Thyroid gland (tissue), 4 donors: ENCODE data around the gene BCL7C. TPM values are rescaled to one million over a fixed set of nuclear protein-coding genes. Genes with fewer than 3 reads are reported as not detected.
A peak's percentile ranks its signal among the peaks of the same experiment; 100 is the strongest.

Experiments
- DNase-seq, 2 donors: peaks; one replicate each; pipeline ENCODE4 v3.0.0-alpha.2; 2019
- H3K27ac ChIP-seq, 3 donors: fragments of 200-600 bp; sonication (generic); 1 replicate in 2 of 3; 2 replicates in 1 of 3; pipeline ENCODE4 v1.5.1; 2016 to 2019; ENCODE audit warnings: mild to moderate bottlenecking in 1 of 3, moderate library complexity in 1 of 3
- H3K27me3 ChIP-seq: fragments of 200-600 bp; sonication (generic); one replicate; pipeline ENCODE4 v1.5.1; 2019
- H3K36me3 ChIP-seq, 2 donors: fragments of 200-600 bp; sonication (generic); one replicate each; pipeline ENCODE4 v1.5.1; 2016 to 2019
- H3K4me1 ChIP-seq, 2 donors: fragments of 200-600 bp; sonication (generic); one replicate each; pipeline ENCODE4 v1.5.1; 2017 to 2019
- H3K4me3 ChIP-seq, 3 donors: fragments of 200-600 bp; sonication (generic); replicated peaks in 1 of 3; 1 replicate in 2 of 3; 2 replicates in 1 of 3; pipeline ENCODE4 v1.5.1; 2016; ENCODE audit warnings: mild to moderate bottlenecking in 1 of 3
- H3K9me3 ChIP-seq: fragments of 200-600 bp; sonication (generic); one replicate; pipeline ENCODE4 v1.5.1; 2017
- POLR2A ChIP-seq, 2 donors: fragments of 450-650 bp; IDR thresholded peaks; one replicate each; pipeline ENCODE4 v1.6.1; 2017; ENCODE audit warnings: antibody characterized with exemption in 2 of 2, mild to moderate bottlenecking in 2 of 2, moderate library complexity in 1 of 2
- WGBS, 2 donors: methylation state at CpG; one replicate each; pipeline ENCODE4 v1.1.5; 2017; 5-methylcytosine and 5-hydroxymethylcytosine counted together
- intact Hi-C: fragments of 100-400 bp; cut with DNase I; formaldehyde crosslinking; loops from one replicate; pipeline ENCODE4 v1.15.1; 2023
- total RNA-seq, 4 donors: library from RNA; depleted of rRNA; stranded (reverse); fragments of >200 nt; gene quantifications; one replicate each; pipeline ENCODE4 v1.2.3, GENCODE V29; 2016
- TF ChIP-seq, protein P1 (sequence below), 6 experiments: fragments of 200-600 bp in 3 of 6; fragments of 450-650 bp in 3 of 6; sonication (generic) in 3 of 6; IDR thresholded peaks; one replicate each; pipeline ENCODE4 v1.5.1; 2016 to 2019; ENCODE audit warnings: antibody characterized with exemption in 6 of 6, mild to moderate bottlenecking in 2 of 6, inconsistent platforms in 1 of 6, moderate library complexity in 1 of 6

The BCL7C gene
- total RNA-seq, 4 donors from 2014 or later = 43.6 to 67.6 (median 47.9) TPM

DNA sequence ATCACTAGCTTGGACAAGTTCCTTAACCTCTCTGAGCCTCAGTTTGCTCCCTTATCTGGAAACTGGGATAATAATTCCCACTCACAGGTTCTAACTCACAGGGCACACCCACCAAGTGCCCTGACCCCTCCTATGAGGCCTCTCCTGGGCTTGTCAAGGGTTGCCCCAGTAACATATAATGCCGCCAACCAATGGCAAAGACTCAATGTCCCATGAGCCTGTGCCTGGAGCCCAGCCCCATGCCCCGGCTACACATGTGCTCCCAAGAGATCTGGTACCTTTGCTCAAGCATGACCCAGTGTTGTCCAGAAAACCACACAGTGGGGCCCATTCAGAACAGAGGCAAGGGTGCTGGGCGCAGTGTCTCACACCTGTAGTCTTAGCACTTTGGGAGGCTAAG is 21.0 kb upstream of the BCL7C start:
- no peak for DNase-seq
- 90 to 97% methylated on average over 2 to 3 of the region's 3 CpGs for WGBS, 2 donors
- TF ChIP-seq POLR2A (IDR thresholded peaks at IDR 0.05) = no peak
- TF ChIP-seq, protein P1, sequence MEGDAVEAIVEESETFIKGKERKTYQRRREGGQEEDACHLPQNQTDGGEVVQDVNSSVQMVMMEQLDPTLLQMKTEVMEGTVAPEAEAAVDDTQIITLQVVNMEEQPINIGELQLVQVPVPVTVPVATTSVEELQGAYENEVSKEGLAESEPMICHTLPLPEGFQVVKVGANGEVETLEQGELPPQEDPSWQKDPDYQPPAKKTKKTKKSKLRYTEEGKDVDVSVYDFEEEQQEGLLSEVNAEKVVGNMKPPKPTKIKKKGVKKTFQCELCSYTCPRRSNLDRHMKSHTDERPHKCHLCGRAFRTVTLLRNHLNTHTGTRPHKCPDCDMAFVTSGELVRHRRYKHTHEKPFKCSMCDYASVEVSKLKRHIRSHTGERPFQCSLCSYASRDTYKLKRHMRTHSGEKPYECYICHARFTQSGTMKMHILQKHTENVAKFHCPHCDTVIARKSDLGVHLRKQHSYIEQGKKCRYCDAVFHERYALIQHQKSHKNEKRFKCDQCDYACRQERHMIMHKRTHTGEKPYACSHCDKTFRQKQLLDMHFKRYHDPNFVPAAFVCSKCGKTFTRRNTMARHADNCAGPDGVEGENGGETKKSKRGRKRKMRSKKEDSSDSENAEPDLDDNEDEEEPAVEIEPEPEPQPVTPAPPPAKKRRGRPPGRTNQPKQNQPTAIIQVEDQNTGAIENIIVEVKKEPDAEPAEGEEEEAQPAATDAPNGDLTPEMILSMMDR (IDR thresholded peaks at IDR 0.05) = no peak
- no peaks in the 10 kb centered on the region for H3K9me3 ChIP-seq
- no peaks in the 10 kb centered on the region for H3K4me1 ChIP-seq
- H3K4me3 ChIP-seq = no peak overlapping the region
- no peaks in the 10 kb centered on the region for H3K36me3 ChIP-seq
- H3K27ac ChIP-seq = no peak overlapping the region
- intact Hi-C loops = no loop called here
- H3K27me3 ChIP-seq = no peaks in the 10 kb centered on the region

DNA sequence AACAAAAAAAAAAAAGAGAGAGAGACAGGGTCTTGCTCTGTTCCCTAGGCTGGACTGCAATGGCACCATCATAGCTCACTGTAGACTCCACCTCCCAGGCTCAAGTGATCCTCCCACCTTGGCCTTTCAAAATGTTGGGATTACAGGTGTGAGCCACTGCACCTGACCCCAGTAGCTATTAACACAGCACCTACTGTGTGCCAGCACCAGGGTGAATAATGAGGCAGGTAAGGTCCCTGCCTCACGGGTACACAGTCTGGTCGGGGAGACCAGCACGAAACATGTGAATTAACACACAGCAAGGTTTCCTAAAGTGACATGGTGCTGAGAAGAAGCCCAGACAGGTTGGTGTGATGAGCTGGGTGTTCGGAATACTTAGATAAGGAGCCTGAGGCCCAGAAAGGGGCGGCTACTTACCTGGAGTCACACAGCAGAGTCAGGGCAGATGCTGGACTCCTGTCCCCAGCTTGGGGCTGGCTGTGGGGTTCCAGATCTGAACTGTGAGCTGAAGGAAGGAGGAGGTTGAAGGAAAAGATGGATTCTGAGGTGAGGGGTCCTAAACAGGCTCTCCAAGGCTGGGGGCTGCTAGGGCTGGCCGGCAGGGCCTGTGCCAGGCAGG is 19.0 kb upstream of the BCL7C start:
- WGBS, 2 donors = 90 to 99% methylated on average over 6 of the region's 6 CpGs
- no peak for DNase-seq

DNA sequence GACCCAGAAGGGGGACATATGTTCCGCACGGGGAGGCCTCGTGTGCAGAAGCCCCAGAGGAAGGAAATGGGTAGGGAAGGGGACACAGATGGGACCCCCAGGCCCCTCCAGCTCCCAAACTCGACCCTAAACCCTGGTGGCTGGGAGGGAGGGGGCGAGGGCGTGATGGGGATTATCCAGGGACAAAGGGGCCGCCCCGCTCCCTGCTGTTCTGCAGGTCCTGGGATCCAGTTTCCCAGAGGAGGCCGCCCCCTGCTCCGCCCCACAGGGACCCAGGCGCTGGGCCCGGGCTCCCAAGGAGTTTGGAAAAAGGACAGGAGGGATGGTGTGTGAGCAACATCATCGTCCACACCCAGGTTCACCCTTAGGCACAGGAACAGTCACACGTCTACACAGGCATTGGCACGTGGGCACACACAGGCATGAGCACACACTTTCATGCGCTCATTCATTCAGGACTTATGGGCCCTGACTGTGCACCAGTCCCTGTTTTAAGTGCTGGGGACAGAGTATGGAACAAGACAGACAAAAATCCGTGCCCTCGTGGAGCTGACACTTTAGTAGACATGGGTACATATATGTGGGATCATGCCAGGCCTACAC is 16.7 kb upstream of the BCL7C start:
- Histone ChIP-seq H3K36me3 (no peaks in the 10 kb centered on the region), H3K9me3 (no peaks in the 10 kb centered on the region), H3K4me3 (no peak overlapping the region), H3K27ac (no peak overlapping the region), H3K27me3 (no peaks in the 10 kb centered on the region), H3K4me1 (no peaks in the 10 kb centered on the region)
- intact Hi-C loops = no loop called here
- WGBS, 2 donors = 71 to 74% methylated on average over 14 to 17 of the region's 18 CpGs
- DNase-seq = no peak
- TF ChIP-seq, protein P1 (IDR thresholded peaks at IDR 0.05) = no peak
- TF ChIP-seq POLR2A (IDR thresholded peaks at IDR 0.05) = no peak

More for the DNA sequence above, 19.0 kb upstream of the BCL7C start:
- H3K9me3 ChIP-seq = no peaks in the 10 kb centered on the region
- H3K36me3 ChIP-seq = no peaks in the 10 kb centered on the region
- no peaks in the 10 kb centered on the region for H3K27me3 ChIP-seq
- no peaks in the 10 kb centered on the region for H3K4me1 ChIP-seq
- TF ChIP-seq POLR2A (IDR thresholded peaks at IDR 0.05) = no peak
- TF ChIP-seq, protein P1 (IDR thresholded peaks at IDR 0.05) = no peak
- H3K27ac ChIP-seq = no peak overlapping the region
- no peak overlapping the region for H3K4me3 ChIP-seq
- intact Hi-C loops = no loop called here

DNA sequence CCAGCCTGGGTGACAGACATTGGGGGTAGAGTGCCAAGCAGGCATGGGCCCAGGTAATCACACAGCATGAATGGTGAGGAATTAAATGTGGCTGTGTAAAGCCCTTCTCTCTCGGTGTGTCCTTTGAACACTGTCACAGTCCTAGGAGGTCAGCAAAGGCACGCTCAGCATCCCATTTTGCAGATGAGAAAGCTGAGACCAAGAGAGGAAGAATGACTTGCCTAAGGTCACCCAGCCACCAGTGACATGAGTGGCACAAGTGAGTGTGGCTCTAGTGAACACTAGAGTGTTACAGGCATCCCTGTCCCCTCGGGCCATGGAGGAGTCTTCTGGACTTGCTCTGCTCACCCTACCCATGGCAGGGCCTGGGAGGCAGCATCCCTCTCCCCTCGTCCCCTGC is 13.2 kb upstream of the BCL7C start:
- Histone ChIP-seq H3K27me3 (no peaks in the 10 kb centered on the region), H3K36me3 (no peaks in the 10 kb centered on the region), H3K9me3 (no peaks in the 10 kb centered on the region), H3K27ac (no peak overlapping the region), H3K4me1 (peaks cover 0 to 11% of the 10 kb centered on the region in 2 donors), H3K4me3 (no peak overlapping the region)
- intact Hi-C loops = no loop called here
- DNase-seq = no peak
- WGBS, 2 donors = 88 to 90% methylated on average over 2 to 4 of the region's 4 CpGs
- TF ChIP-seq, protein P1 (IDR thresholded peaks at IDR 0.05) = no peak
- TF ChIP-seq POLR2A (IDR thresholded peaks at IDR 0.05) = no peak

GRCh38 chr16:30904114-30904780 is 10.4 kb upstream of the BCL7C start:
- no peak for TF ChIP-seq POLR2A (IDR thresholded peaks at IDR 0.05)
- TF ChIP-seq, protein P1 (IDR thresholded peaks at IDR 0.05) = no peak
- Histone ChIP-seq H3K27ac (peak overlapping the region; percentile 40 to 61 (median 44)), H3K27me3 (no peaks in the 10 kb centered on the region), H3K4me1 (peaks cover 5 to 11% of the 10 kb centered on the region in 2 donors), H3K9me3 (no peaks in the 10 kb centered on the region), H3K4me3 (no peak overlapping the region), H3K36me3 (no peaks in the 10 kb centered on the region)
- intact Hi-C loops = loop anchor here (5.0 kb wide), 1 partner anchor 242 kb away; no protein-coding TSS in a partner anchor
- no peak for DNase-seq
- WGBS, 2 donors = 85 to 95% methylated on average over 9 to 12 of the region's 19 CpGs
